Prostate gland (tissue), 2 donors: ENCODE results near the gene CYSRT1. TPM values are rescaled to one million over a fixed set of nuclear protein-coding genes. Genes with fewer than 3 reads are reported as not detected.

Experiments used
- DNase-seq: peaks from one replicate; pipeline ENCODE4 v3.0.0-alpha.2; 2019; ENCODE audit warnings: low spot score
- H3K27ac ChIP-seq, 2 donors: fragments of 200-600 bp; sonication (generic); 2 replicates each; pipeline ENCODE4 v1.5.1; 2017 to 2019
- H3K27me3 ChIP-seq: fragments of 200-600 bp; sonication (generic); replicated peaks from 2 replicates; pipeline ENCODE4 v1.5.1; 2019; ENCODE audit not compliant: insufficient read depth
- H3K36me3 ChIP-seq, 2 donors: fragments of 200-600 bp; sonication (generic); 1 replicate in 1 of 2; 2 replicates in 1 of 2; pipeline versions ENCODE4 v1.5.1 to v1.8.1; 2017 to 2019
- H3K4me1 ChIP-seq: fragments of 200-600 bp; sonication (generic); replicated peaks from 2 replicates; pipeline ENCODE4 v1.5.1; 2019
- H3K4me3 ChIP-seq, 2 donors: fragments of 200-600 bp; sonication (generic); 2 replicates each; pipeline ENCODE4 v1.5.1; 2017 to 2019
- H3K9me3 ChIP-seq: fragments of 200-600 bp; sonication (generic); 2 replicates; pipeline ENCODE4 v1.5.1; 2017
- POLR2A ChIP-seq: fragments of 450-650 bp; IDR thresholded peaks from one replicate; pipeline ENCODE4 v1.6.1; 2016; ENCODE audit warnings: antibody characterized with exemption, mild to moderate bottlenecking
- POLR2AphosphoS5 ChIP-seq: sonication (generic); formaldehyde crosslinking; IDR thresholded peaks from one replicate; pipeline ENCODE4 v1.6.1; 2017; ENCODE audit warnings: antibody characterized with exemption
- WGBS: methylation state at CpG from one replicate; pipeline ENCODE4 v1.1.5; 2018; 5-methylcytosine and 5-hydroxymethylcytosine counted together
- intact Hi-C: fragments of 100-400 bp; cut with DNase I; formaldehyde crosslinking; loops from one replicate; pipeline ENCODE4 v1.14.2; 2022
- total RNA-seq, 2 donors: library from RNA; depleted of rRNA; stranded (reverse); fragments of >200 nt; gene quantifications; one replicate each; pipeline ENCODE4 v1.1.0, GENCODE V29; 2016
- TF ChIP-seq, protein P1 (sequence below), 4 experiments: fragments of 200-600 bp in 2 of 4; fragments of 450-650 bp in 2 of 4; sonication (generic) in 2 of 4; IDR thresholded peaks; 1 replicate in 3 of 4; 2 replicates in 1 of 4; pipeline ENCODE4 v1.5.1; 2016 to 2019; ENCODE audit warnings: antibody characterized with exemption in 4 of 4, mild to moderate bottlenecking in 2 of 4, moderate library complexity in 2 of 4

The CYSRT1 gene
- total RNA-seq, 2 donors from 2014 or later = 2.7 to 4.9 TPM

DNA sequence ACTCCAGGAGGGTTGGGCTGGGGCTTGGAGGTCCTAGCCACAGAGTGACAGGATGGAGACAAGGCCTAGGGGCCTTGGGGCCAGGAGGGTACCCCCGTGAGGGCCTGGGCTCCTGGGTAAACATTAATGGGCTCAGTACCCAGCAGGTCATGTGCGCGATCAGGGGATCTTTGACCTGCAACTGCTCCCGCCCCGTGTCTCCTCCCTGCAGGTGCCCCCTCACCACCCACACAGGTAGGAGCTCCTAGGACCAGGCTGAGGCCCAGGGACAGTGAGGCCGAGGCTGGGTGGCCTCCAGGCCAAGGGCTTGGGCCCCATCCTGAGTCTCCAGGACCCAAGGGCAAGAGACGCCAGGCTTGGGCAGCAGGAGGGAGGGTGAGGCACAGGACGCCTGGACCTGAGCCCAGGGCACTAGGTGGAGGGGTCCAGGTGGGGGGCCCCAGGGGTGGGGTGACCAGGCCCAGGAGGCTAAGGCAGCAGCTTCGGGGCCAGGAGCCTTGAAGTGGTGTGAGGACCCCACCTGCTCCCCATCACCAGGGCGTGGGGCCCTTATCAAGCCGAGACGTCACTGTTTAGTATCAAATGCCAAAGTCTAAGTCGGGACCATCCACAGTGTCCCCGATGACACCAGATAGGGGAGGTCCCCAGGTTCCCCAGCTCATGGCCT, 5.9 kb downstream of the CYSRT1 start, which contains the start of gene SLC34A3:
TSS of gene SLC34A3 (plus strand) at position 197 of the 667 bp plus-strand sequence. CDS start 802 bp downstream, outside the sequence.
- TF ChIP-seq, protein P1, sequence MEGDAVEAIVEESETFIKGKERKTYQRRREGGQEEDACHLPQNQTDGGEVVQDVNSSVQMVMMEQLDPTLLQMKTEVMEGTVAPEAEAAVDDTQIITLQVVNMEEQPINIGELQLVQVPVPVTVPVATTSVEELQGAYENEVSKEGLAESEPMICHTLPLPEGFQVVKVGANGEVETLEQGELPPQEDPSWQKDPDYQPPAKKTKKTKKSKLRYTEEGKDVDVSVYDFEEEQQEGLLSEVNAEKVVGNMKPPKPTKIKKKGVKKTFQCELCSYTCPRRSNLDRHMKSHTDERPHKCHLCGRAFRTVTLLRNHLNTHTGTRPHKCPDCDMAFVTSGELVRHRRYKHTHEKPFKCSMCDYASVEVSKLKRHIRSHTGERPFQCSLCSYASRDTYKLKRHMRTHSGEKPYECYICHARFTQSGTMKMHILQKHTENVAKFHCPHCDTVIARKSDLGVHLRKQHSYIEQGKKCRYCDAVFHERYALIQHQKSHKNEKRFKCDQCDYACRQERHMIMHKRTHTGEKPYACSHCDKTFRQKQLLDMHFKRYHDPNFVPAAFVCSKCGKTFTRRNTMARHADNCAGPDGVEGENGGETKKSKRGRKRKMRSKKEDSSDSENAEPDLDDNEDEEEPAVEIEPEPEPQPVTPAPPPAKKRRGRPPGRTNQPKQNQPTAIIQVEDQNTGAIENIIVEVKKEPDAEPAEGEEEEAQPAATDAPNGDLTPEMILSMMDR (IDR thresholded peaks at IDR 0.05) = no peak
- no peak for TF ChIP-seq POLR2AphosphoS5
- TF ChIP-seq POLR2A = no peak
- Histone ChIP-seq H3K9me3 (no peaks in the 10 kb centered on the region), H3K27ac (no peak within 1 kb of the TSS), H3K27me3 (peaks cover 4% of the 10 kb centered on the region), H3K4me1 (peaks cover 4% of the 10 kb centered on the region), H3K36me3 (no peaks in the 10 kb centered on the region), H3K4me3 (no peak within 1 kb of the TSS)
- no peak for DNase-seq
- intact Hi-C loops = no loop called here
- WGBS = 73% methylated on average over 14 of the region's 14 CpGs

DNA sequence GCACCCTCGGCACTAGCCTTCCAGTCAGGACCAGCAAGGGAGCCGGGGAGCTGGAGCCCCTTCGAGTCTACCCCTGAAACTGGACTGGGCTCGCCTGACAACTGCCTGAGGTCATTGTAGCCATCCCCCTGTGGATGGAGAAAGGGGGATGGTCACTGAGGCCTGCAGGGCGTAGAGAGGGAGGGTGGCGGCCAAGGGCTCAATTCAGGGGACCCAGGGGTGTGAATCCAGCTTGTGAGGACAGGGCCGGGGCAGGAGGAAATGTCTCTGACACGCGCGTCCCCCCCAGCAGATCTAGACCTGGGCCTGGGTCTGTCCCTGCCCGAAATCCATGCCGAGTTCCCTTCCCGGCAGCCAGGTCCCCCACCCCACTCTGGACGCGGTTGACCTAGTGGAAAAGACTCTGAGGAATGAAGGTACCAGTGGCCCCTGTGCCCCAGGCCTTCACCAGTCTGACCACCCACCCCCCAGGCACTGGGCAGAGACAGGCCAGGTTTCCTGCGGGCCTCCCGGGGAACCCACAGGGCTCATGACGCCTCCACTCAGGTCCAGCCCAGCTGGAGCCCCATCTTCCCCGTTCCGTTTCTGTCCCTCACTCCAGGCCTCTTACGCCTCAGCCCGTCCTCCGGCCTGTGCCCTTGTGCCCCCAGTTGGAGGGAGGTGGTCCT, 6.5 kb downstream of the CYSRT1 start:
- TF ChIP-seq, protein P1 (IDR thresholded peaks at IDR 0.05) = no peak
- TF ChIP-seq POLR2A = no peak
- no peak for TF ChIP-seq POLR2AphosphoS5
- no peaks in the 10 kb centered on the region for H3K9me3 ChIP-seq
- peaks cover 4% of the 10 kb centered on the region for H3K27me3 ChIP-seq
- H3K4me3 ChIP-seq = no peak overlapping the region
- H3K36me3 ChIP-seq = no peaks in the 10 kb centered on the region
- no peak overlapping the region for H3K27ac ChIP-seq
- WGBS = 86% methylated on average over 23 of the region's 23 CpGs
- intact Hi-C loops = no loop called here
- no peak for DNase-seq
- peaks cover 10% of the 10 kb centered on the region for H3K4me1 ChIP-seq

DNA sequence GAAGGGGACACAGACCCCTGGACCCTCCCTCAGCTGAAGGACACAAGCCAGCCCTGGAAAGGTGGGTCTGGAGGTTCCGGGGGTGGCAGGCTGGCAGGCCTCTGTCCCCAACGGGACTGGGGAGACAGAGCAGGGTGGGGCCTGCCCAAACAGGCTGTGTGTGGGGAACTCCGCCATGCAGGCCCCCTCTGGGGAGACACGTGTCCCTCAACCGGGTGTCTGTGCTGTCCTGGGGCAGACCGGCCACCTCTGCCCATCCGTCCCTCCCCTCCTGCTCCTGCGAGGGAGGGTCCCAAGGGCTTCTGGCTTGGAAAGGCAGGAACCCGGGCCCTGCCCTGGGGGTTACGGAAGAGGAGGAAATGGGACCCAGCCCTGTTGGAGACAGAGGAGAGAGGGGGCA, 7.1 kb downstream of the CYSRT1 start:
- WGBS = 78% methylated on average over 10 of the region's 10 CpGs

DNA sequence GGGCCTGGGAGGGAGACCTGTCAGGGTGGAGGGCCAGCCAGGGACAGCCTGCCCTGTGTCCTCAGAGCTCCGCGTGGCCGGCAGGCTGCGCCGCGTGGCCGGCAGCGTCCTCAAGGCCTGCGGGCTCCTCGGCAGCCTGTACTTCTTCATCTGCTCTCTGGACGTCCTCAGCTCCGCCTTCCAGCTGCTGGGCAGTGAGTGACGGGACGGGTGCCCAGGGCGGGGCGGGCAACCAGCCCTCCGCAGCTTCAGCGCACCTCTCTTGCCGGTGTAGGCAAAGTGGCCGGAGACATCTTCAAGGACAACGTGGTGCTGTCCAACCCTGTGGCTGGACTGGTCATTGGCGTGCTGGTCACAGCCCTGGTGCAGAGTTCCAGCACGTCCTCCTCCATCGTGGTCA, 7.5 kb downstream of the CYSRT1 start:
- no peak for DNase-seq
- Histone ChIP-seq H3K9me3 (no peaks in the 10 kb centered on the region), H3K4me1 (peaks cover 20% of the 10 kb centered on the region), H3K4me3 (no peak overlapping the region), H3K27me3 (peaks cover 4% of the 10 kb centered on the region), H3K27ac (no peak overlapping the region), H3K36me3 (no peaks in the 10 kb centered on the region)
- TF ChIP-seq, protein P1 (IDR thresholded peaks at IDR 0.05) = no peak
- TF ChIP-seq POLR2A (no peak), POLR2AphosphoS5 (no peak)
- intact Hi-C loops = no loop called here
- 69% methylated on average over 22 of the region's 24 CpGs for WGBS

More for the DNA sequence above, 7.1 kb downstream of the CYSRT1 start:
- no peak for DNase-seq
- H3K36me3 ChIP-seq = no peaks in the 10 kb centered on the region
- peaks cover 16% of the 10 kb centered on the region for H3K4me1 ChIP-seq
- no peak overlapping the region for H3K4me3 ChIP-seq
- H3K27me3 ChIP-seq = peaks cover 4% of the 10 kb centered on the region
- H3K9me3 ChIP-seq = no peaks in the 10 kb centered on the region
- intact Hi-C loops = no loop called here
- no peak overlapping the region for H3K27ac ChIP-seq
- TF ChIP-seq POLR2AphosphoS5 = no peak
- TF ChIP-seq, protein P1 (IDR thresholded peaks at IDR 0.05) = no peak
- no peak for TF ChIP-seq POLR2A
